ENCODE measurements around the gene SMOC1. TPM values are rescaled to one million over a fixed set of nuclear protein-coding genes. Genes with fewer than 3 reads are reported as not detected.
A peak's percentile ranks its signal among the peaks of the same experiment; 100 is the strongest.

SMOC1 gene
- total and polyA plus RNA-seq, 2 of the 8 experiments (the other 6 are each of a cell fraction or from before 2014, with no cell fraction given) = 1.6 to 2.4 TPM

- TF ChIP-seq ATF2 (IDR thresholded peaks at IDR 0.05; ENCODE audit: low read length) (no peak), POLR2AphosphoS5 (IDR thresholded peaks at IDR 0.05; ENCODE audit: low read depth, low read length) (no peak), GTF2F1 (IDR thresholded peaks at IDR 0.05; ENCODE audit: borderline replicate concordance, low read depth, low read length) (no peak), CBX8 (IDR thresholded peaks at IDR 0.05; ENCODE audit: borderline replicate concordance, low read depth, low read length) (no peak), YY1 (IDR thresholded peaks at IDR 0.05; ENCODE audit: low read depth, low read length) (no peak), CHD2 (IDR thresholded peaks at IDR 0.05; ENCODE audit: low read length) (peak; percentile 72), NANOG (IDR thresholded peaks at IDR 0.05; ENCODE audit: insufficient read depth, low read depth, low read length, poor library complexity, severe bottlenecking) (no peak), RAD21 (IDR thresholded peaks at IDR 0.05 in 1 of 2, conservative IDR thresholded peaks at IDR 0.05 in 1 of 2; ENCODE audit: low read depth in 2 of 2, low read length in 2 of 2) (no peak; a peak in 1 of 4 replicates), FOSL1 (IDR thresholded peaks at IDR 0.05; ENCODE audit: insufficient read depth, low read depth, low read length) (no peak), CBX5 (IDR thresholded peaks at IDR 0.05; ENCODE audit: low read depth, low read length) (no peak), ASH2L (IDR thresholded peaks at IDR 0.05; ENCODE audit: low read length) (peak; percentile 36), KDM1A (IDR thresholded peaks at IDR 0.05; ENCODE audit: borderline replicate concordance, low read length) (peak; percentile 85), SUZ12 (IDR thresholded peaks at IDR 0.05; ENCODE audit: low read length) (0 out of 2 replicates have a peak, but pooled peaks have one; percentile 12), BCL11A (IDR thresholded peaks at IDR 0.05; ENCODE audit: low read depth in 2 of 2, low read length in 2 of 2) (no peak), ZNF274 (IDR thresholded peaks at IDR 0.05; ENCODE audit: borderline replicate concordance, extremely low read depth, low read length) (no peak), TAF1 (IDR thresholded peaks at IDR 0.05; ENCODE audit: low read depth, low read length) (peak; percentile 37; the same call in 1 of the 2 replicates), E2F6 (IDR thresholded peaks at IDR 0.05) (no peak), KDM5A (IDR thresholded peaks at IDR 0.05; ENCODE audit: low read length) (no peak), JUN (IDR thresholded peaks at IDR 0.05; ENCODE audit: low read depth, low read length) (no peak), POLR2A (IDR thresholded peaks at IDR 0.05; ENCODE audit: control extremely low read depth in 1 of 2, low read depth in 2 of 2, low read length in 2 of 2) (no peak), JUND (IDR thresholded peaks at IDR 0.05; ENCODE audit: low read length) (no peak), SAP30 (IDR thresholded peaks at IDR 0.05; ENCODE audit: insufficient read depth, insufficient replicate concordance, low read length) (no peak)
Observed at GRCh38 chr14:69879175-69880043, at the start of gene SMOC1 (continued).

Data from H1 (cell line).